Measurements from ENCODE around the gene CPNE7.

Gene CPNE7

GRCh38 chr16:89606006-89606405 is 30.4 kb downstream of the CPNE7 start:
- CTCF ChIA-PET = no interaction called here
- DNase-seq (ENCODE audit: extremely low spot score) = no peak
- POLR2A ChIA-PET = interaction anchor here (1.4 kb wide), 1 partner anchor 388 kb away, joined by 3 read pairs; the partner anchor contains the start of gene ZNF778
- TF ChIP-seq FOXM1 (IDR thresholded peaks at IDR 0.05; ENCODE audit: borderline replicate concordance) = no peak

GRCh38 chr16:89607453-89607852 is 31.9 kb downstream of the CPNE7 start:
- TF ChIP-seq L3MBTL2 (conservative IDR thresholded peaks at IDR 0.05) (no peak), CTBP1 (IDR thresholded peaks at IDR 0.05; ENCODE audit: borderline replicate concordance) (no peak), TARDBP (IDR thresholded peaks at IDR 0.05) (no peak), NFRKB (IDR thresholded peaks at IDR 0.05) (no peak), SUZ12 (IDR thresholded peaks at IDR 0.05) (no peak), ZNF384 (IDR thresholded peaks at IDR 0.05) (no peak), LEF1 (IDR thresholded peaks at IDR 0.05; ENCODE audit: borderline replicate concordance) (no peak), ARNT (IDR thresholded peaks at IDR 0.05) (no peak), HDGF (IDR thresholded peaks at IDR 0.05; ENCODE audit: borderline replicate concordance) (no peak)
- CTCF ChIA-PET = interaction anchor here (1.0 kb wide), 1 partner anchor 9 kb away, joined by 3 read pairs; no protein-coding TSS in a partner anchor
- DNase-seq (ENCODE audit: extremely low spot score) = no peak
- POLR2A ChIA-PET = interaction anchor here (1.4 kb wide), 1 partner anchor 390 kb away, joined by 3 read pairs; the partner anchor contains the start of gene ZNF778

GRCh38 chr16:89607937-89608740 is 32.6 kb downstream of the CPNE7 start:
- no peak for TF ChIP-seq HDGF (IDR thresholded peaks at IDR 0.05; ENCODE audit: borderline replicate concordance)
- no peak for TF ChIP-seq ARNT (IDR thresholded peaks at IDR 0.05)
- no peak for TF ChIP-seq FOXM1 (IDR thresholded peaks at IDR 0.05; ENCODE audit: borderline replicate concordance)
- TF ChIP-seq TARDBP (IDR thresholded peaks at IDR 0.05) = no peak
- TF ChIP-seq LEF1 (IDR thresholded peaks at IDR 0.05; ENCODE audit: borderline replicate concordance) = no peak
- no peak for TF ChIP-seq FOXA1 (IDR thresholded peaks at IDR 0.05)
- TF ChIP-seq ZNF384 (IDR thresholded peaks at IDR 0.05) = no peak
- no peak for TF ChIP-seq FOXK2 (IDR thresholded peaks at IDR 0.05)
- no peak for TF ChIP-seq PKNOX1 (IDR thresholded peaks at IDR 0.05)
- no peak for TF ChIP-seq CTBP1 (IDR thresholded peaks at IDR 0.05; ENCODE audit: borderline replicate concordance)
- TF ChIP-seq SUZ12 (IDR thresholded peaks at IDR 0.05) = no peak
- no peak for TF ChIP-seq BHLHE40 (IDR thresholded peaks at IDR 0.05; ENCODE audit: borderline replicate concordance)
- no peak for DNase-seq (ENCODE audit: extremely low spot score)
- CTCF ChIA-PET = interaction anchor here (1.0 kb wide), 1 partner anchor 8 kb away, joined by 3 read pairs; no protein-coding TSS in a partner anchor
- POLR2A ChIA-PET = no interaction called here

- no peak for DNase-seq (ENCODE audit: extremely low spot score)
- no peak for TF ChIP-seq LEF1 (IDR thresholded peaks at IDR 0.05; ENCODE audit: borderline replicate concordance)
- TF ChIP-seq TARDBP (IDR thresholded peaks at IDR 0.05) = no peak
- CTCF ChIA-PET = no interaction called here
- POLR2A ChIA-PET = no interaction called here
Observed at GRCh38 chr16:89610108-89610453, 34.5 kb downstream of the CPNE7 start.

GRCh38 chr16:89612415-89613166 is 37.0 kb downstream of the CPNE7 start:
- no peak for DNase-seq (ENCODE audit: extremely low spot score)
- POLR2A ChIA-PET = interaction anchor here (1.5 kb wide), 1 partner anchor 47 kb away, joined by 3 read pairs; no protein-coding TSS in a partner anchor
- CTCF ChIA-PET = no interaction called here
- TF ChIP-seq TARDBP (IDR thresholded peaks at IDR 0.05) (no peak), LEF1 (IDR thresholded peaks at IDR 0.05; ENCODE audit: borderline replicate concordance) (no peak), FOXA1 (IDR thresholded peaks at IDR 0.05) (no peak), CTBP1 (IDR thresholded peaks at IDR 0.05; ENCODE audit: borderline replicate concordance) (no peak)

- DNase-seq (ENCODE audit: extremely low spot score) = no peak
- ChIA-PET CTCF (no interaction called here), POLR2A (interaction anchor here (1.5 kb wide), 1 partner anchor 48 kb away, joined by 3 read pairs; no protein-coding TSS in a partner anchor)
- TF ChIP-seq ZNF384 (IDR thresholded peaks at IDR 0.05) = no peak
- TF ChIP-seq PKNOX1 (IDR thresholded peaks at IDR 0.05) = no peak
- TF ChIP-seq LEF1 (IDR thresholded peaks at IDR 0.05; ENCODE audit: borderline replicate concordance) = no peak
- TF ChIP-seq NFRKB (IDR thresholded peaks at IDR 0.05) = no peak
- no peak for TF ChIP-seq TARDBP (IDR thresholded peaks at IDR 0.05)
- no peak for TF ChIP-seq FOXK2 (IDR thresholded peaks at IDR 0.05)
- no peak for TF ChIP-seq L3MBTL2 (conservative IDR thresholded peaks at IDR 0.05)
- TF ChIP-seq ARNT (IDR thresholded peaks at IDR 0.05) = no peak
- no peak for TF ChIP-seq SP1 (IDR thresholded peaks at IDR 0.05)
- no peak for TF ChIP-seq CTBP1 (IDR thresholded peaks at IDR 0.05; ENCODE audit: borderline replicate concordance)
- TF ChIP-seq FOXM1 (IDR thresholded peaks at IDR 0.05; ENCODE audit: borderline replicate concordance) = no peak
- no peak for TF ChIP-seq FOXA1 (IDR thresholded peaks at IDR 0.05)
Observed at GRCh38 chr16:89613231-89613953, 37.8 kb downstream of the CPNE7 start, which contains the start of gene DPEP1. Gene DPEP1 (plus strand): TSS chr16:89613642. CDS start chr16:89630411, 16,769 bp downstream.

All from HEK293T (cell line).